ENCODE results near the gene QSOX2. TPM values are rescaled to one million over a fixed set of nuclear protein-coding genes. Genes with fewer than 3 reads are reported as not detected.

Gene QSOX2
- total RNA-seq, 1 experiment from 2014 or later, result 34.6 TPM

DNA sequence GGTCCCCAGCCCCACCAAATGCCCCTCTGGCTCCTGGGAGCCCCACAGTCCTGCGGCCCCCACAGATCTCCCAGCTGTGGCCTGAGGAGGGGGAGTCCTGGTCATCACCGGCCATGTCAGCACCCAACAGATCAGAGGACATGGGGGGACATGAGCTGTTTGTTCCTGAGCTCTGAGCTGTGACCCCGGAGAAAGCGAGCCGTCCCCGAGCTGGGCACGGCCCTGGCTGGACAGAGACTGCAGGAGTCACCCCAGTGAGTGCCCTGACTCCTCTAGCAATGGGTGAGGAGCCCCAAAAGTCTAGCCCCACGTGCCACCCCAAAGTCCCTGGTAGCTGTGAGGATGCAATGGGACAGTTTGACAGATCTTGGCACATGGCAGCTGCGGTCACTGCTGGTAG, 32.6 kb upstream of the QSOX2 start (continued):
- no peak for TF ChIP-seq CEBPB (IDR thresholded peaks at IDR 0.05; ENCODE audit: low read depth)
- no peak for TF ChIP-seq TCF7L2 (IDR thresholded peaks at IDR 0.05; ENCODE audit: borderline replicate concordance, extremely low read depth, insufficient read depth, insufficient read length)
- no peak for TF ChIP-seq POLR2A (IDR thresholded peaks at IDR 0.05; ENCODE audit: borderline replicate concordance, extremely low read depth, insufficient read depth, insufficient read length)
- TF ChIP-seq SP1 (IDR thresholded peaks at IDR 0.05; ENCODE audit: low read depth), result no peak
- TF ChIP-seq FOSL1 (IDR thresholded peaks at IDR 0.05; ENCODE audit: low read depth), result no peak
- TF ChIP-seq EGR1 (IDR thresholded peaks at IDR 0.05; ENCODE audit: low read depth), result no peak
- no peak for TF ChIP-seq CBX3 (IDR thresholded peaks at IDR 0.05; ENCODE audit: low read depth)

DNA sequence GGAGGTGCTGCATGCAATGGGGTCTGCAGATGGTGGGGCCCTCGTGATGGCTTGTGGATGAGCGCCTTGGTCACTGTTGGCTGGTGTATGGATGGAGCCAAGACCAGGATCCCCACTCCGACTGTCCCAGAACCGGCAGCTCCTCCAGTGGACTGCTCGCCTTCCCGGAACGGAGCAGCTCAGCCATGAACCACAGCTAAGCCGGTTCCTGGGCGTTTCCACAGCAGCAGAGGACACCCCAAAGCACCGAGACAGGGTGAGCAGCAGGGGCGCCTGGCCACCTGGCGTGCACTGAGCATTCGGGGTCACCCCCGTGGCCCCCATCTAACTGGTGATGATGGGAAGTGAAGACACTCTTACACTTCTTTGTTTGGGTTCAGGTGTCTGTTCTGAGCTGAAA, 32.1 kb upstream of the QSOX2 start:
- no peak for ATAC-seq
- RAD21 ChIA-PET (ENCODE audit: low non-redundant PET in 1 of 2, low total read pairs in 2 of 2, uncharacterized antibody in 2 of 2, unreplicated experiment in 2 of 2), result no interaction called here
- no peak overlapping the region for H3K9ac ChIP-seq (ENCODE audit: low read length)
- no peaks in the 10 kb centered on the region for H3K79me2 ChIP-seq (ENCODE audit: insufficient read depth, low read length)
- no peaks in the 10 kb centered on the region for H4K20me1 ChIP-seq (ENCODE audit: insufficient read depth)
- BruUV-seq (replicated peaks), result no TSS peak
- intact Hi-C loops (cut with micrococcal nuclease), result no loop called here
- no peaks in the 10 kb centered on the region for H3K9me3 ChIP-seq (ENCODE audit: control insufficient read depth in 1 of 2, insufficient read depth in 1 of 2, low read depth in 1 of 2, low read length in 2 of 2)
- no peaks in the 10 kb centered on the region for H3K36me3 ChIP-seq (ENCODE audit: control insufficient read depth in 1 of 2, insufficient read depth in 2 of 2, low read length in 2 of 2)
- H2AFZ ChIP-seq (ENCODE audit: low read depth, low read length, poor library complexity, severe bottlenecking), result no peak overlapping the region
- POLR2A ChIA-PET, result no interaction called here
- H3K27ac ChIP-seq (ENCODE audit: low read depth, low read length), result no peak overlapping the region
- no peak for TF ChIP-seq EGR1 (IDR thresholded peaks at IDR 0.05; ENCODE audit: low read depth)
- no peak for TF ChIP-seq SRF (IDR thresholded peaks at IDR 0.05; ENCODE audit: low read depth)
- TF ChIP-seq, protein P1, sequence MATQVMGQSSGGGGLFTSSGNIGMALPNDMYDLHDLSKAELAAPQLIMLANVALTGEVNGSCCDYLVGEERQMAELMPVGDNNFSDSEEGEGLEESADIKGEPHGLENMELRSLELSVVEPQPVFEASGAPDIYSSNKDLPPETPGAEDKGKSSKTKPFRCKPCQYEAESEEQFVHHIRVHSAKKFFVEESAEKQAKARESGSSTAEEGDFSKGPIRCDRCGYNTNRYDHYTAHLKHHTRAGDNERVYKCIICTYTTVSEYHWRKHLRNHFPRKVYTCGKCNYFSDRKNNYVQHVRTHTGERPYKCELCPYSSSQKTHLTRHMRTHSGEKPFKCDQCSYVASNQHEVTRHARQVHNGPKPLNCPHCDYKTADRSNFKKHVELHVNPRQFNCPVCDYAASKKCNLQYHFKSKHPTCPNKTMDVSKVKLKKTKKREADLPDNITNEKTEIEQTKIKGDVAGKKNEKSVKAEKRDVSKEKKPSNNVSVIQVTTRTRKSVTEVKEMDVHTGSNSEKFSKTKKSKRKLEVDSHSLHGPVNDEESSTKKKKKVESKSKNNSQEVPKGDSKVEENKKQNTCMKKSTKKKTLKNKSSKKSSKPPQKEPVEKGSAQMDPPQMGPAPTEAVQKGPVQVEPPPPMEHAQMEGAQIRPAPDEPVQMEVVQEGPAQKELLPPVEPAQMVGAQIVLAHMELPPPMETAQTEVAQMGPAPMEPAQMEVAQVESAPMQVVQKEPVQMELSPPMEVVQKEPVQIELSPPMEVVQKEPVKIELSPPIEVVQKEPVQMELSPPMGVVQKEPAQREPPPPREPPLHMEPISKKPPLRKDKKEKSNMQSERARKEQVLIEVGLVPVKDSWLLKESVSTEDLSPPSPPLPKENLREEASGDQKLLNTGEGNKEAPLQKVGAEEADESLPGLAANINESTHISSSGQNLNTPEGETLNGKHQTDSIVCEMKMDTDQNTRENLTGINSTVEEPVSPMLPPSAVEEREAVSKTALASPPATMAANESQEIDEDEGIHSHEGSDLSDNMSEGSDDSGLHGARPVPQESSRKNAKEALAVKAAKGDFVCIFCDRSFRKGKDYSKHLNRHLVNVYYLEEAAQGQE (IDR thresholded peaks at IDR 0.05; ENCODE audit: low read depth), result no peak
- TF ChIP-seq, protein P2, sequence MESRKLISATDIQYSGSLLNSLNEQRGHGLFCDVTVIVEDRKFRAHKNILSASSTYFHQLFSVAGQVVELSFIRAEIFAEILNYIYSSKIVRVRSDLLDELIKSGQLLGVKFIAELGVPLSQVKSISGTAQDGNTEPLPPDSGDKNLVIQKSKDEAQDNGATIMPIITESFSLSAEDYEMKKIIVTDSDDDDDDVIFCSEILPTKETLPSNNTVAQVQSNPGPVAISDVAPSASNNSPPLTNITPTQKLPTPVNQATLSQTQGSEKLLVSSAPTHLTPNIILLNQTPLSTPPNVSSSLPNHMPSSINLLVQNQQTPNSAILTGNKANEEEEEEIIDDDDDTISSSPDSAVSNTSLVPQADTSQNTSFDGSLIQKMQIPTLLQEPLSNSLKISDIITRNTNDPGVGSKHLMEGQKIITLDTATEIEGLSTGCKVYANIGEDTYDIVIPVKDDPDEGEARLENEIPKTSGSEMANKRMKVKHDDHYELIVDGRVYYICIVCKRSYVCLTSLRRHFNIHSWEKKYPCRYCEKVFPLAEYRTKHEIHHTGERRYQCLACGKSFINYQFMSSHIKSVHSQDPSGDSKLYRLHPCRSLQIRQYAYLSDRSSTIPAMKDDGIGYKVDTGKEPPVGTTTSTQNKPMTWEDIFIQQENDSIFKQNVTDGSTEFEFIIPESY (IDR thresholded peaks at IDR 0.05; ENCODE audit: extremely low read depth, insufficient replicate concordance, low read length), result no peak
- TF ChIP-seq CBX3 (IDR thresholded peaks at IDR 0.05; ENCODE audit: low read depth), result no peak
- TF ChIP-seq, protein P3, sequence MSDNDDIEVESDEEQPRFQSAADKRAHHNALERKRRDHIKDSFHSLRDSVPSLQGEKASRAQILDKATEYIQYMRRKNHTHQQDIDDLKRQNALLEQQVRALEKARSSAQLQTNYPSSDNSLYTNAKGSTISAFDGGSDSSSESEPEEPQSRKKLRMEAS (IDR thresholded peaks at IDR 0.05), result no peak
- TF ChIP-seq JUND (IDR thresholded peaks at IDR 0.05), result no peak
- no peak for TF ChIP-seq TCF7L2 (IDR thresholded peaks at IDR 0.05; ENCODE audit: borderline replicate concordance, extremely low read depth, insufficient read depth, insufficient read length)
- TF ChIP-seq SP1 (IDR thresholded peaks at IDR 0.05; ENCODE audit: low read depth), result no peak
- no peak for TF ChIP-seq ELF1 (IDR thresholded peaks at IDR 0.05; ENCODE audit: borderline replicate concordance, low read depth)
- TF ChIP-seq FOSL1 (IDR thresholded peaks at IDR 0.05; ENCODE audit: low read depth), result no peak
- TF ChIP-seq POLR2A (IDR thresholded peaks at IDR 0.05; ENCODE audit: borderline replicate concordance, extremely low read depth, insufficient read depth, insufficient read length), result no peak
- TF ChIP-seq EZH2phosphoT487 (IDR thresholded peaks at IDR 0.05; ENCODE audit: borderline replicate concordance), result no peak
- H3K4me3 ChIP-seq (replicated peaks in 1 of 2; ENCODE audit: low read depth in 1 of 2, low read length in 2 of 2), result no peak overlapping the region
- CTCF ChIA-PET, result interaction anchor here (0.5 kb wide), 1 partner anchor 110 kb away, joined by 3 read pairs; no protein-coding TSS in a partner anchor
- H3K27me3 ChIP-seq (ENCODE audit: insufficient read depth, low read length), result no peaks in the 10 kb centered on the region
- H3K4me2 ChIP-seq (ENCODE audit: low read length), result no peak overlapping the region
- no peak for DNase-seq (ENCODE audit: low read depth, low spot score)
- H3K9me2 ChIP-seq (ENCODE audit: insufficient read depth), result no peaks in the 10 kb centered on the region
- no peaks in the 10 kb centered on the region for H3K4me1 ChIP-seq (ENCODE audit: control insufficient read depth in 1 of 2, insufficient read depth in 2 of 2, low read length in 2 of 2)
